DMS114 treated with DMSO at 0.1 percent for 48 hours (cell line): ENCODE measurements around the gene PPP1R14C.

Experiments used
- DNase-seq: peaks from one replicate; lab custom pipeline; 2025; ENCODE audit not compliant: unreplicated experiment; lab: John Stamatoyannopoulos, UW

PPP1R14C gene

DNA sequence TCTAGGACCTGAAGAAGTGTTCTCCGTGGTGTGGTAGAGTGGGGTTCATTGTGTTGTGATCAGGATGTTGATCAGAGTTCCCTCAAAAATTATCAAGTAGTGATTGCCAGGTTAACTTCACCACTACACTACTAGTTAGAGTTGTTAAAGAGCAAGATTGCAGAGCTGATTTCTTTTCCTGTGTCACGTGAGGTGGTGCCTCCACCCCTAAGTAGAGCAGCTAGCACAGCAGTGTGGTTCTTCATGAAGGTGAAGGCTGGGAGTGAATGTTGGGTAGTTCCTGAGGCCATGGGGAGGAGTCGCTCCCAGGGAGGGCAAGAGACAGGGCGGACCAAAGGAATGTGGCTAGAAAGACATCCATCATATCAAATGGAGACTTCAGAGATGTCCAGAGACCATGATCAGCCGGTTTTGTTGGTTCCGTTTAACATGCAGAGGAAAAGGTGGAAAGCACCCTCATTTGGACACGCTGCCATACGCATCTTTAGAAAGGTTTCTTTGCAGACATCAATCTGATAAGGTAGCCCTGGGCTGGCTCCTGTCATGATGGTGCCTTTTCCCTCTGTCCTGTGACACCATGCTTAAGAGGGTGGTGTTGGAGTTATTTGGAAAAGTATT is 146.7 kb downstream of the PPP1R14C start:
- no peak for DNase-seq

- no peak for DNase-seq
Measured at GRCh38 chr6:150290429-150290828, 147.6 kb downstream of the PPP1R14C start.

DNA sequence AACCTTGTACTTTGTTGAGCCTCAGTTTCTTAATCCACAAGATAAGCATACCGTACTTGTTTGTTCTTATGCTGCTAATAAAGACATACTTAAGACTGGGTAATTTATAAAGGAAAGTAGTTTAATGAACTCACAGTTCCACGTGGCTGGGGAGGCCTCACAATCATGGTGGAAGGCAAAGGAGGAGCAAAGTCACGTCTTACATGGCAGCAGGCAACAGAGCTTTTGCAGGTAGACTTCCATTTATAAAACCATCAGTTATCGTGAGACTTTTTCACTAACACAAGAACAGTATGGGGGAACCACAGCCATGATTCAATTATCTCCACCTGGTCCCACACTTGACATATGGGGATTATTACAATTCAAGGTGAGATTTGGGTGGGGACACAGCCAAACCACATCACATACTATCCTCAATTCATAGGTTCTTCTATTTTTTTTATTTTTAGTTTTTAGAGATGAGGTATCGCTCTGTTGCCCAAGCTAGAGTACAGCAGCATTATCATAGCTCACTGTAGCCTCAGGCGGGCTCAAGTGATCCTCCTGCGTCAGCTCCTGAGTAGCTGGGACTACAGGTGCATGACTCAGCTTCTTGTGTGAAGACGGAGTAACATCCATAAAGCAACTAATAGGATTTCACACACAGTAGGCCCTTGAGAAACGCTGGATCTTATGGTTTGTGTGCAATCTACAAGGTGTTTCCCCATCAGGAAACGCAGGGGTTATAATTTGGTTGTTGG is 149.3 kb downstream of the PPP1R14C start:
- no peak for DNase-seq

GRCh38 chr6:150293019-150293418 is 150.2 kb downstream of the PPP1R14C start:
- DNase-seq: no peak

GRCh38 chr6:150293423-150294173 is 150.8 kb downstream of the PPP1R14C start:
- no peak for DNase-seq

- DNase-seq: no peak
Measured at GRCh38 chr6:150296890-150297289, 154.0 kb downstream of the PPP1R14C start.

DNA sequence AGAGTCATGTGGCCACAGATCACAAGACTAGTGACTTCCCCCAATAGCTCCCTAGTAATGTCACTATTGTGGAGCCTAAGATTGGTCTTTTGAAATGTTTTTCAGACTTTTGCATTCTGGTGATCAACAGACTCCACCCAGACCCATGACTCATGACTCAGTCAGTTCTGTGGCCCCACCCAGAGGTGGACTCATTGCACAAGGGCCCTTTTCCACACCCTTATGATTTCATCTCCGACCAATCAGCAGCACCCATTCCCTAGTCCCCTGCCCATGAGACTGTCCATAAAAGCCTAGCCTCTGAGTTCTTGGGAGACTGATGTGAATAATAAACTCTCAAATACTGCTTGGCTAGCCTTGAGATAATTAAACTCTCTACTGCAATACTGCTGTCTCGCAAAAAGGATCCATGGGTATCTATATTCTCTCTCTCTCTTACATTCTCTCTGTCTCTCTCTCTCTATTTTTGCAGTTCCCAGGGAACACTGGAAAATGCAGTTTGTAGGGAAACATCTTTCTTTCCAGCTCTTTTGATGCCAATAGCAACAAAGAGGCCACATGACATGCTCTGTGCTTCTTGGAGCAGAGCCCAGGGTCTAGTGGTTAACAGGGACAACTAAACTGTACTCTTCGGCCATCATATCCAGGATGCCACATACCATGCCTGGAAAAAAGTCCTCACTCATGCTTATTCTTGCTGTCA is 154.6 kb downstream of the PPP1R14C start:
- no peak for DNase-seq

DNA sequence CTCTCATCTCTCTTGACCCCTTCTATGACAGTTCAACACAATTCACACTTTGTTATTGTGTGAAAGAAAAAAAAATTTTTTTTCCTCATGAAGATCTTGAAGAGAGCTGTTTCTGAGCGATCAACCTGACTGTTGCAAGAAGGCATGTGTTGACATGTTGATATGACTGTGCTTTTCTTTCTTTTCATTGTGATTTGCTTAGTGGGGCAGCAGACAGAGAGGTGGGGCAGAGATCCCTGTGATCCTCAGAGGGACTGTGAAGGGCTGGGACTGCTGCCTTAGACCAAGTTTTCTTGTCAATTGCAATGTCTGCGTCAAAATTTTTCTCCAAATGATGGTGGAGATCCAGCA is 155.2 kb downstream of the PPP1R14C start:
- no peak for DNase-seq

DNA sequence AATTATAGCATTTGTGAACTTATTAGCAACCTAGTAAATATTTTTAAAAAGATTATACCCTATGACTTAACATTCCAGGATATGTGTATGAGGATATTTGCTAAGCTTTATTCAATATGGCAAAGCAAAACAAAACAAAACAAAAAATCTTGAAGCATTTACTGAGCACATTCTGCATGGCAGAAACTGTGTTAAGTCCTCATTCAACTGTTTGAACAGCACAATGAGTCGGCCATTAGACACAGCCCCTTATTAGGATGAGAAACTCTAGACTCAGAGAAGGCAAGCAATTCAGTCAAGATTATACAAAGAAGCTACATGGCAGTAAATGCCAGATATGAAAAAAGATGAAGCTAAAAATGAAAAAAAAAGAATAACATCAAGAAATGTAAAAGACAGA is 155.8 kb downstream of the PPP1R14C start:
- no peak for DNase-seq
